Bone marrow (tissue), 2 donors: ENCODE data around the gene STIP1.
A peak's percentile ranks its signal among the peaks of the same experiment; 100 is the strongest.

Experiments
- DNase-seq, 2 donors: peaks; one replicate each; lab custom pipeline; 2025; lab: John Stamatoyannopoulos, UW

STIP1 gene

DNA sequence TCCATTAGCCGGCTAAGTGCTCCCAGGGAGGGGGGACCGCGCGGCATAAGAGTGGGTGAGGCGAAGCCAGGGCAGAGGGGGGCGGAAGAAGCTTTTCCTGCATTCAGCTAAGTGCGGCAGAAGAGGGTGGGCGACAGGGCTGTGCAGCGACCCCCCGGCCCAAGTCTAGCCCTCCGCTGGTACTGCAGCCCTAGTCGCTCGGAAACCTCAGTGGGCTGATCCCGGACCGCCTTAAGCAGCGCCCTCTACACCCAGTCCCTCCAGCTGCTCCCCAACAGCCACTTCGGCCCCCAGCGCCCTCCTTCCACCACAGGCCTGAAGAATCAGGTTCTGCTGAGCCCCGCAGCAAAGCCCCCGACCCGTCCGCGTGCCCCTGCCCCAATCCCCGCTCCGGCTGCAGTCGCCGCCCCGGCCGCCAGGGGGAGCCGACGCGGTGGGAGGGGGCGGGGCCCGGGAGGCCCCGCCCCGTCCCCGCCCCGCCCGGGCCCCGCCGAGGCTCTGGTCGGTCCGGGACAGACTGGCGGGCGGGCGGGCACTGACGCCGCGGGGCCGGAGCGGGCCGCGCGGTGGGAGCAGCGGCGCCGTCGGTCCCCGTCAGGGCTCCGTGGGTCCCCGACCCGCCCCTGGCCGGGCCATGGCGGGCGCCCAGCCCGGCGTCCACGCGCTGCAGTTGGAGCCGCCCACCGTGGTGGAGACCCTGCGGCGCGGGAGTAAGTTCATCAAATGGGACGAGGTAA lies 65.2 kb downstream of the STIP1 start, which contains the start of gene PLCB3:
Gene PLCB3, plus strand, starts transcription at position 515 of the 737 bp plus-strand sequence. Its CDS starts 120 bp downstream, at position 635.
- peak in 1 of 2 donors; percentile 53 for DNase-seq

DNA sequence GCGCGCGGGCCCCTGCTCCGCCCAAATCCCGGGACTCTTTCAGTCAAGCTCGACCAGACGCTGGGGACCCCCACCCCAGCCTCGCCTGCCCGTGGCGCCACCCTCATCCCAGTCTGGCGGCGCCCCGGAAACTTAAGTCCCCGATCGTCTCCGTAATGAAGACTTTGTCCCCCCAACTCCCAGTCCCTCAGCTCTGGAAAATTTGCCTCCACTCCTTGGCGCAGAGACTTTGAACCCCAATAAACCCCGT lies 65.7 kb downstream of the STIP1 start:
- DNase-seq, result no peak

GRCh38 chr11:64252003-64252872 lies 66.3 kb downstream of the STIP1 start:
- no peak for DNase-seq

DNA sequence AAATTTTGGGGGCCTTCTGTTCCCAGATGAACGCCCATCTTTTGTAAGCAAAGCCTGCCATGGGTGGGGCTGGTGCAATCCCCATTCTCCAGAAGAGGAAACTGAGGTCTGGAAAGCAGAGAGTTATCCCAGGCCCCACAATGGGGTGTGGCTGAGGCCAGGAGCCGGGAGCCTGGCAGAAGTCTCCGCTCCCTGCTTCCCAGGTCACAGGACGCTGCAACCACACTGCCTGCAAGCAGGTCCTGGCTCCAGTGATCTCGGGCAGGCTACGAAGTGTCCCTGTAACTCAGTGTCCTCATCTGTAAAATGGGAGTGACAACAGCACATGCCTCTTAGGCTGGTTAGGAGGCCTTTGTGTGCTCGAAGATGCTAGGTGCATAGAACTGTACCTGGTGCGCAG lies 67.1 kb downstream of the STIP1 start:
- DNase-seq, result no peak

- DNase-seq, result no peak
Measured at GRCh38 chr11:64253481-64253880, 67.5 kb downstream of the STIP1 start.
